HEK293 (cell line): ENCODE results near the gene TOM1L2.
A peak's percentile ranks its signal among the peaks of the same experiment; 100 is the strongest.

ENCODE experiments used
- CTCF ChIA-PET: fragments of 350-600 bp; formaldehyde crosslinking; extraction: SDS; loops from one replicate; lab custom pipeline; 2021; ENCODE audit warnings: antibody characterized with exemption; lab: Yijun Ruan, JAX
- POLR2A ChIA-PET: fragments of 300-600 bp; formaldehyde crosslinking; extraction: SDS; loops from one replicate; lab custom pipeline; 2020; ENCODE audit warnings: antibody characterized with exemption, inconsistent platforms; lab: Yijun Ruan, JAX
- H3K27ac ChIP-seq: fragments of 200-500 bp; sonication (Bioruptor generic); 2 replicates; pipeline ENCODE4 v1.5.1; 2014; ENCODE audit warnings: low read depth, low read length, control low read depth, inconsistent platforms; ENCODE audit errors: extremely low read depth
- H3K36me3 ChIP-seq, 2 experiments: fragments of 200-500 bp in 1 of 2; sonication (Bioruptor generic) in 1 of 2; 1 replicate in 1 of 2; 2 replicates in 1 of 2; pipeline ENCODE4 v1.5.1; 2014 to 2017; ENCODE audit warnings: inconsistent platforms in 2 of 2, low read length in 2 of 2; ENCODE audit not compliant: control insufficient read depth in 2 of 2, insufficient read depth in 1 of 2
- H3K4me1 ChIP-seq: fragments of 200-500 bp; sonication (Bioruptor generic); 2 replicates; pipeline ENCODE4 v1.5.1; 2014; ENCODE audit warnings: mild to moderate bottlenecking, low read length, inconsistent platforms; ENCODE audit not compliant: control insufficient read depth, insufficient read depth
- H3K4me3 ChIP-seq: 2 replicates; pipeline ENCODE4 v1.5.1; 2011; ENCODE audit warnings: low read depth, mild to moderate bottlenecking, control low read depth, low read length, moderate library complexity
- H3K9me3 ChIP-seq: fragments of 200-500 bp; sonication (Bioruptor generic); 2 replicates; pipeline ENCODE4 v1.5.1; 2014; ENCODE audit warnings: low read depth, low read length, inconsistent platforms; ENCODE audit not compliant: control insufficient read depth, insufficient read depth
- BCL6B ChIP-seq: fragments of 450-650 bp; formaldehyde crosslinking; IDR thresholded peaks from 2 replicates; pipeline ENCODE4 v1.5.1; 2017; ENCODE audit warnings: missing biosample characterization, missing genetic modification characterization
- HOXC10 ChIP-seq: sonication (generic); formaldehyde crosslinking; IDR thresholded peaks from 2 replicates; pipeline ENCODE4 v1.8.1; 2023; ENCODE audit warnings: mild to moderate bottlenecking, missing genetic modification reagents
- KLF7 ChIP-seq: fragments of 450-650 bp; formaldehyde crosslinking; IDR thresholded peaks from 2 replicates; pipeline ENCODE4 v1.5.1; 2016; ENCODE audit warnings: missing biosample characterization, missing genetic modification characterization, borderline replicate concordance
- SCRT1 ChIP-seq: fragments of 450-650 bp; formaldehyde crosslinking; IDR thresholded peaks from 2 replicates; pipeline ENCODE4 v1.5.1; 2016; ENCODE audit warnings: missing biosample characterization, missing genetic modification characterization, borderline replicate concordance
- SCRT2 ChIP-seq: fragments of 450-650 bp; formaldehyde crosslinking; IDR thresholded peaks from 2 replicates; pipeline ENCODE4 v1.5.1; 2016; ENCODE audit warnings: missing biosample characterization, missing genetic modification characterization
- YY2 ChIP-seq: fragments of 450-650 bp; formaldehyde crosslinking; IDR thresholded peaks from 2 replicates; pipeline ENCODE4 v1.5.1; 2016; ENCODE audit warnings: missing biosample characterization, missing genetic modification characterization
- ZBTB1 ChIP-seq: fragments of 450-650 bp; formaldehyde crosslinking; IDR thresholded peaks from 2 replicates; pipeline ENCODE4 v1.5.1; 2016; ENCODE audit warnings: missing biosample characterization, missing genetic modification characterization
- ZNF274 ChIP-seq, 2 experiments: fragments of 200-500 bp in 1 of 2; fragments of 450-650 bp in 1 of 2; sonication (Bioruptor generic) in 1 of 2; formaldehyde crosslinking in 1 of 2; IDR thresholded peaks; 2 replicates each; pipeline versions ENCODE4 v1.5.1 to v1.6.1; 2014 to 2016; ENCODE audit warnings: borderline replicate concordance in 1 of 2, inconsistent platforms in 1 of 2, low read length in 1 of 2, missing biosample characterization in 1 of 2, missing genetic modification characterization in 1 of 2
- ZNF366 ChIP-seq: fragments of 450-650 bp; formaldehyde crosslinking; conservative IDR thresholded peaks from 2 replicates; pipeline ENCODE4 v1.5.1; 2016; ENCODE audit warnings: missing biosample characterization, missing genetic modification characterization
- ZNF391 ChIP-seq: fragments of 450-650 bp; formaldehyde crosslinking; IDR thresholded peaks from 2 replicates; pipeline ENCODE4 v1.5.1; 2016; ENCODE audit warnings: low read depth, missing biosample characterization, missing genetic modification characterization, borderline replicate concordance
- ZNF398 ChIP-seq: fragments of 450-650 bp; formaldehyde crosslinking; IDR thresholded peaks from 2 replicates; pipeline ENCODE4 v1.5.1; 2017; ENCODE audit warnings: missing biosample characterization, missing genetic modification characterization
- ZNF426 ChIP-seq: fragments of 450-650 bp; formaldehyde crosslinking; IDR thresholded peaks from 2 replicates; pipeline ENCODE4 v1.5.1; 2017; ENCODE audit warnings: missing biosample characterization, missing genetic modification characterization, mild to moderate bottlenecking, inconsistent platforms, moderate library complexity
- ZNF473 ChIP-seq: fragments of 450-650 bp; formaldehyde crosslinking; IDR thresholded peaks from 2 replicates; pipeline ENCODE4 v1.5.1; 2017; ENCODE audit warnings: missing biosample characterization, missing genetic modification characterization
- ZNF548 ChIP-seq: fragments of 450-650 bp; formaldehyde crosslinking; IDR thresholded peaks from 2 replicates; pipeline ENCODE4 v1.5.1; 2016; ENCODE audit warnings: missing biosample characterization, missing genetic modification characterization
- ZNF571 ChIP-seq: fragments of 450-650 bp; formaldehyde crosslinking; IDR thresholded peaks from 2 replicates; pipeline ENCODE4 v1.5.0; 2017; ENCODE audit warnings: missing biosample characterization, missing genetic modification characterization
- ZNF747 ChIP-seq: fragments of 450-650 bp; formaldehyde crosslinking; IDR thresholded peaks from 2 replicates; pipeline ENCODE4 v1.5.1; 2016; ENCODE audit warnings: missing biosample characterization, missing genetic modification characterization
- ZNF830 ChIP-seq: fragments of 450-650 bp; IDR thresholded peaks from 2 replicates; pipeline ENCODE4 v1.5.0; 2018; ENCODE audit warnings: missing biosample characterization, missing genetic modification characterization, low read depth, mild to moderate bottlenecking, moderate library complexity
- ZXDB ChIP-seq: fragments of 450-650 bp; formaldehyde crosslinking; IDR thresholded peaks from 2 replicates; pipeline ENCODE4 v1.5.1; 2016; ENCODE audit warnings: missing biosample characterization, missing genetic modification characterization

The TOM1L2 gene

DNA sequence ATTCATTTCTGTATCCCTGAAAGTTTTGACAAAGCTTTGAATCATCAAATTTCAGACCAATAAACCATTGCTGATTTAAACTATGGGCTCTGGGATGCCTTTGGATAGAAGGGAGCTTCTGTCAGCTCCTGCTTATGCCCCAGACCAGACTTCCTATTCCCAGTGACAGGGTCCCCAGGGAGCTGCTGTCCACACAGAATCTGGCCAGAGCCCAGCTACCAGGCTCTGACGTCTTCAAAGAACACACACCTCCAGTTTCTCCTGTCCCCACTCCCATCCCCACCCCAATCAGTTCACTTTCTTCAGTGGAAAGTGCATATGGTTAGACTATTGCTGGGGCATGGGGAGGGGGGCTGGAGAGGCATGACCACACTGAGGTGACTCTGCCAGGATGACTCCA, 83.8 kb downstream of the TOM1L2 start:
- POLR2A ChIA-PET: no interaction called here

DNA sequence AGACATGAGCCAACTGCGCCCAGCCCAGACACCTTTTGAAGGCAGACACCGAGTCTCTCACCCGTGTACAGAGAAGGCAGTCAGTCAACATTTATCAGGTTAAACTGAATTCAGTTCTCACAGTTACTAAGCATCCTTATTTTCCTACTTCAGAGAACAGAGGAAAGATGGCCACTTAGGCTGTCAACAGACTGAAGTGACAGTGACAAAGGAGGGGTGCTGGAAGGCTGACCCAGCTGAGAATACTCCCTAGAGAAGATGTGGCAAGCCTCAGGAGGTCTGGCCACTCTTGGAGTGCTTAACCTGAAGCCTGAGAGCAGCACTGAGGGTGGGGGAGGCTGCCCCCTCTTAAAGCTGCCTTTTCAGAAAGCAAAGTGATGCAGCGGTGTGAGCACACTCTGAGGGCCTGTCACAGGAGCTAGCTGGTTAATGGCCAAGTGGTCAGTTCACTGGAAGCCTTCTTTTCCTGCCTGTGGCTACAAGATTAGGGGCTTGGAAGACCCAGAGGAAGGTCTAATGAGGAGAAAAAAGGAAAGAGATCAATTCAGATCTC, 84.4 kb downstream of the TOM1L2 start:
- H3K36me3 ChIP-seq: peaks cover 0 to 22% of the 10 kb centered on the region in 2 experiments; a peak in 1 of 3 replicates
- H3K4me1 ChIP-seq: peaks cover 2% of the 10 kb centered on the region; the same call in 1 of the 2 replicates
- CTCF ChIA-PET: interaction anchor here (0.5 to 3.9 kb wide), 10 partner anchors 11 to 176 kb away, joined by 3 to 34 read pairs (median 4); no protein-coding TSS in a partner anchor
- no peak for TF ChIP-seq ZNF274 (IDR thresholded peaks at IDR 0.05; ENCODE audit: low read length)
- no peak for TF ChIP-seq ZNF274 (tag by site-specific recombination; IDR thresholded peaks at IDR 0.05; ENCODE audit: borderline replicate concordance)
- no peak for TF ChIP-seq ZXDB (tag by site-specific recombination)
- TF ChIP-seq ZNF391 (tag by site-specific recombination): no peak
- TF ChIP-seq SCRT2: no peak
- TF ChIP-seq, all 188 proteins: peak for 0
- Histone ChIP-seq H3K9me3 (no peaks in the 10 kb centered on the region), H3K27ac (no peak overlapping the region), H3K4me3 (no peak overlapping the region)
- POLR2A ChIA-PET: no interaction called here

More for the DNA sequence above, 83.8 kb downstream of the TOM1L2 start:
- Histone ChIP-seq H3K4me1 (peaks cover 2% of the 10 kb centered on the region; the same call in 1 of the 2 replicates), H3K36me3 (peaks cover 3 to 25% of the 10 kb centered on the region in 2 experiments; a peak in 1 of 3 replicates), H3K4me3 (no peak overlapping the region), H3K9me3 (no peaks in the 10 kb centered on the region), H3K27ac (no peak overlapping the region)
- TF ChIP-seq KLF7 (no peak), ZNF747 (no peak), ZNF426 (tag by site-specific recombination) (no peak), ZBTB1 (tag by site-specific recombination) (no peak), ZNF398 (no peak), YY2 (tag by site-specific recombination) (no peak), ZNF473 (no peak), ZNF571 (tag by site-specific recombination) (no peak), SCRT1 (tag by site-specific recombination) (no peak), ZNF366 (no peak), HOXC10 (CRISPR knock-in tag) (no peak), ZNF548 (tag by site-specific recombination) (no peak)
- CTCF ChIA-PET: interaction anchor here (0.5 to 3.9 kb wide), 11 partner anchors 10 to 327 kb away, joined by 3 to 34 read pairs (median 4); no protein-coding TSS in a partner anchor

DNA sequence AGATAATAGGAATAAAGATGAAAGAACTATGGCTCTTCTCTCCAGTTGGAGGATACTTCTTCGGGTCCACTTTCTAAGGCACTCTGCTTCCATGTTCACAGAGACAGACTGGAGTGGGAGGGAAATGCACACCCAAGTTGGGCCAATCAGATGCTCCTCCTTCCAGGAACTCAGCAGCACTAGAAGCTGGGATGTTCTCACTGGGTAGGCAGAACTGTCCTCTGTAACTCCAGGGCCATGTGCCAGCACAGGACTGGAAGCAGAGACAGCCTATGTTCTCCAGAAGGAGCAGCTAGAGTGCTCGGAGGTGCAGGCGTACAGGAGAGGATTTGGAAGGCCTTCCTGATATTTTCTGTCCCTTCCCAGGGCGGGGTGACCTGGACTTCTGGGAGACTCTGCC, 85.5 kb downstream of the TOM1L2 start:
- peaks cover 2% of the 10 kb centered on the region; the same call in 1 of the 2 replicates for H3K4me1 ChIP-seq
- no peaks in the 10 kb centered on the region for H3K9me3 ChIP-seq
- 0 out of 2 replicates have a peak, but pooled peaks have one; percentile 21 for TF ChIP-seq BCL6B (tag by site-specific recombination)
- no peak for TF ChIP-seq ZNF830 (tag by site-specific recombination)
- ChIA-PET CTCF (interaction anchor here (0.8 to 3.9 kb wide), 3 partner anchors 13 to 137 kb away, joined by 3 to 34 read pairs (median 3); no protein-coding TSS in a partner anchor), POLR2A (no interaction called here)
- no peak overlapping the region for H3K27ac ChIP-seq
- peaks cover 0 to 23% of the 10 kb centered on the region in 2 experiments; a peak in 1 of 3 replicates for H3K36me3 ChIP-seq
- H3K4me3 ChIP-seq: no peak overlapping the region
